ENCODE measurements around the gene SCAI.
"Not testable (repeated sequence)": the region's sequence is repeated elsewhere in the genome, so short reads cannot be mapped to it uniquely, and the experiment has no call there.

The SCAI gene

GRCh38 chr9:125028041-125028440, 115.3 kb downstream of the SCAI start:
- no peak for DNase-seq (ENCODE audit: low spot score)

DNA sequence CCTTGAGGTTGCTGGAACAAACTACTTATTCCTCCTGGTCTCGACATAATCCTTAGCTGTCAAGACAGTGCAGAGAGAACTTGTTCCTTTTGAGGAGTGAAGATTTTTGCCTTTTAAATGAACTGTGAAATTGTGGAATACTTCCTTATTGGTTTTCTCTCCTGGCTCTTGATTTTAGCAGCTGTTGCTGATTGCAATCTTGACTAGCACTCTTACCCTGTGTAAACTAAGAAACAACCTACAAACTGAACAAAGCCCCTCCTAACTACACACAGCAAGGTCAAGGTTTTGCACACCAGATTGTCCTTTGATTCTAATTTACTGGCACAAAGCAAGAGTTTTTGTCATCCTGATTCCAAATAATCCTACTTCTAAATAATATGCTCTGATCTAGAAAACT, 118.4 kb downstream of the SCAI start:
- DNase-seq (ENCODE audit: low spot score), result no peak

DNA sequence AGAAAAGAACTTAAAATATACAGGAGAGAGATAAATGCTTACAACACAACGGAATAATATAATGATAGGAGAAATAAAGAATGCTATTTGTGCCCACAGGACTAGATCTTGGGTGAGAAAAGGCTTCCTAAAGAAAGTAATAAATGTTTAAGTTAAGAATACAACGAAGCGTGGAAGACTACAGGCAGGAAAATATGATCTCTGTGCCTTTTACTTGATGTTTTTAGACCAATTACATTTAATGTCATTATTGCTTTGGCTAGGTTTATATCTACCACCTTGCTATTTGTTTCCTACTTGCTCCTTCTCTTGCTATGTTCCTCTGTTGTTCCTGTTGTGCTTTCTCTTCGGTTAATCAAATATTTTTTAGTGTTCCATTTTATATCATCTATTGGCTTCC, 122.3 kb downstream of the SCAI start:
- DNase-seq (ENCODE audit: low spot score), result no peak

DNA sequence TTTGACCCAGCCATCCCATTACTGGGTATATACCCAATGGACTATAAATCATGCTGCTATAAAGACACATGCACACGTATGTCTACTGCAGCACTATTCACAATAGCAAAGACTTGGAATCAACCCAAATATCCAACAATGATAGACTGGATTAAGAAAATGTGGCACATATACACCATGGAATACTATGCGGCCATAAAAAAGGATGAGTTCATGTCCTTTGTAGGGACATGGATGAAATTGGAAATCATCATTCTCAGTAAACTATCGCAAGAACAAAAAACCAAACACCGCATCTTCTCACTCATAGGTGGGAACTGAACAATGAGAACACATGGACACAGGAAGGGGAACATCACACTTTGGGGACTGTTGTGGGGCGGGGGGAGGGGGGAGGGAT, 127.7 kb downstream of the SCAI start:
- not testable (repeated sequence) for DNase-seq (ENCODE audit: low spot score)

DNA sequence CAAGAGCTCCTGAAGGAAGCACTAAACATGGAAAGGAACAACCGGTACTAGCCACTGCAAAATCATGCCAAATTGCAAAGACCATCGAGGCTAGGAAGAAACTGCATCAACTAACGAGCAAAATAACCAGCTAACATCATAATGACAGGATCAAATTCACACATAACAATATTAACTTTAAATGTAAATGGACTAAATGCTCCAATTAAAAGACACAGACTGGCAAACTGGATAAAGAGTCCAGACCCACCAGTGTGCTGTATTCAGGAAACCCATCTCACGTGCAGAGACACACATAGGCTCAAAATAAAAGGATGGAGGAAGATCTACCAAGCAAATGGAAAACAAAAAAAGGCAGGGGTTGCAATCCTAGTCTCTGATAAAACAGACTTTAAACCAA, 131.3 kb downstream of the SCAI start:
- not testable (repeated sequence) for DNase-seq (ENCODE audit: low spot score)

DNA sequence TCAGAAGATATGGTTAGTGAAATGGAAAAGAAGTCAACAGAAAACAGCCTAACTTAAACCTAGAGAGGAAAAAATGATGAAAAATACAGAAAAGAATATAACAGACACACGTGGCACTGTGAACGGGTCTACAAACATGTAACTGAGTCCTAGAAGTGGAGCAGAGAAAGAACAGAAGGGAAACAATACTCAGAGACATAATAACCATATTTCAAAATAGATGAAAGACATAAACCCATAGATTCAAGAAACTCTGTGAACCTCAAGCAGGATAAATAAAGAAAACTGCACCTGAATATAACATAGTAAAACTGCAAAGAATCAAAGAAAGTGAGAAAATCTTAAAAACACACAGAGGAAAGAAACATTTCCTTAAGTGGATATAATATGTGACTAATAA, 134.7 kb downstream of the SCAI start:
- no peak for DNase-seq (ENCODE audit: low spot score)

DNA sequence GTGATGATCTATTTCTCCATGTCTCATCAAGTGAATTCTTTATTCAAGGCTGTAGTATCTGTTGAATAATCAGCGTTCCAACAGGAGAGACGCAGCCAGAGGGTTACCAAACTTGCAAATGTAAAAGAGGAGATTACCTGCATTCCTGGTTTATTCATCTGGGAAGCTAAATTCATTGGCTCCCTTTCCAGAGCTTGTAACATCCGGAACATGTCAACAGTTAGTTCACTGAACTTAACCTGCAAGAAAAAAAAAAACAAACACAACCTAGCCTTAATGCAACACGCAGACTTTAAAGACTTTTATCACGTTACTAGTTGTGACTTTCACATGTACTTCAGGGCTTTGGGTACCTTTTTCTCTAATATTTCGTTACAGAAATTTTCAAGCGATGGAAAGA, 140.0 kb downstream of the SCAI start:
- no peak for DNase-seq (ENCODE audit: low spot score)

DNA sequence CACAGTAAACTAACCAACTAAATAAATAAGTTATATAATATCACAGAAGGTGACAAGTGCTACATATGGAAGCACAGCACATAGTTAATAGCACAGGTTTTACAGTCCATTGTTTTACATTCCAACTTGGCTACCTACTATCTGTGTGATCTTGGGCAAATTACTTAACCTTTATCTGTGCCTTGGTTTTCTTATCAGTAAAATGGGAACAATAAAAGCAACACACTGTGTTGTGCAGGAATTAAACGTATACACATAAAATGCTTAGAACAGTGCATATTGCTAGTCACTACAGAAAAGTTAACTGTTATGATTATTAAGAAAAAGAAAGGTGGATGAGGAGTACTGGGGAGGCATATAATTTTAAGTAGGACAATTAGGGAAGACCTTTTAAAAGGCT, 159.6 kb downstream of the SCAI start:
- DNase-seq (ENCODE audit: low spot score), result no peak

- no peak for DNase-seq (ENCODE audit: low spot score)
Measured at GRCh38 chr9:124980431-124980830, 162.9 kb downstream of the SCAI start.

GRCh38 chr9:124975131-124975530, 168.2 kb downstream of the SCAI start:
- no peak for DNase-seq (ENCODE audit: low spot score)

- no peak for DNase-seq (ENCODE audit: low spot score)
Measured at GRCh38 chr9:124973807-124974206, 169.5 kb downstream of the SCAI start.

DNA sequence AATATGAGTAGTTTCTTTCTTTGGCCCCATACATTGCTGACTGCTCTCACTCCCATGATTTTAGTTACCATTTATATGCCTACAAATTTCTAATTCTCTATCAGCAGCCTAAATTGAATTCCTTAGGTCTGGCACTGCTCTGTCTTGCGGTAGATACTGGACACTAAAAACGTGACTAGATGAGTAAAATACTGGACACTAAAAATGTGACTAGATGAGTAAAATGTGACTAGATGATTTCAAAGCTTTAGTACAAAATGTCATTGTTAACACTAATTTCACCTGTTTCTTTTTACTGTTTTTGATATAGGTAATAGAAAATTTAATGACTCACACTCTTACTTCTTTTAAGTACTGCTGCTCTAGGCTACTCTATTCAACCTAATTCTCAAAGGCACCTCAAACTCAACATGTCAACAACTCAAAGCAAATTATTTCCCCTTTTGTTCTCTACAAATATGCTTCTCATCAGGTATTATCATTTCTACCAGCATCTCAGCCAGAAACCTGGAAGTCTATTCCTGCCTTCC, 171.0 kb downstream of the SCAI start:
- no peak for DNase-seq (ENCODE audit: low spot score)

- no peak for DNase-seq (ENCODE audit: low spot score)
Measured at GRCh38 chr9:124969401-124969800, 173.9 kb downstream of the SCAI start.

GRCh38 chr9:124968238-124968637, 175.1 kb downstream of the SCAI start:
- DNase-seq (ENCODE audit: low spot score), result no peak

GRCh38 chr9:124965775-124966568, 177.4 kb downstream of the SCAI start:
- peak; percentile 15 for DNase-seq (ENCODE audit: low spot score)

GRCh38 chr9:124964604-124965003, 178.7 kb downstream of the SCAI start:
- DNase-seq (ENCODE audit: low spot score), result no peak

- no peak for DNase-seq (ENCODE audit: low spot score)
Measured at GRCh38 chr9:124964056-124964455, 179.3 kb downstream of the SCAI start.

DNA sequence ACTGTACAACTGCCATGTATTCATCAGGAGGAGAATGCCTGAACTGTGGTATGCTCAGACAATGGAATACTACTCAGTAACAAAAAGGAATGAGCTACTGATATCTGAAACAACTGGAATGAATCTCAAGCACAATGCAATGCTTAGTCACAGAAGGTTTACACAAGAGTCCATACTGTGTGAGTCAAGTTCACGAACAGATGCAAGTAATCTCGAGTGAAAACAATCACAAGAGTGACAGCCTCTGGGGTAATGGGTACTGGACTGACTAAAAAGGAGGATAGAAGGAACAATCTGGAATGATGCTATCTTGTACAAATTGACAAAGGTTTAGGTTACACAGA, 182.9 kb downstream of the SCAI start:
- DNase-seq (ENCODE audit: low spot score), result no peak

DNA sequence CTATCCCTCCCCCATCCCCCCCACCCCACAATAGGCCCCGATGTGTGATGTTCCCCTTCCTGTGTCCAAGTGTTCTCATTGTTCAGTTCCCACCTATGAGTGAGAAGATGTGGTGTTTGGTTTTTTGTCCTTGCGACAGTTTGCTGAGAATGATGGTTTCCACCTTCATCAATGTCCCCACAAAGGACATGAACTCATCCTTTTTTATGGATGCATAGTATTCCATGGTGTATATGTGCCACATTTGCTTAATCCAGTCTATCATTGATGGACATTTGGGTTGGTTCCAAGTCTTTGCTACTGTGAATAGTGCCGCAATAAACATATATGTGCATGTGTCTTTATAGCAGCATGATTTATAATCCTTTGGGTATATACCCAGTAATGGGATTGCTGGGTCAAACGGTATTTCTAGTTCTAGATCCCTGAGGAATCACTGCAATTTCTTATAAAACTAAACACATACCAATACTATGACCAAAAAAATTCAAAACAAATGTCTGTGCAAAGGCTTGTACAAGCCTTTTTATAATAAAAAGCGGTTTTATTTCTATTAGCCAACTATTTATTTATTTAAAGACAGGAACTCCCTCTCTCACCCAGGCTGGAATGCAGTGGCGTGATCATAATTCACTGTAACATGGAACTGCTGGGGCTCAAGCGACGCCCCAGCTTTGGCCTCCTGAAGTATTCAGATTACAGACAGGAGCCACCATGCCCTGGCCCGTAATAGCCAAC, 183.5 kb downstream of the SCAI start:
- not testable (repeated sequence) for DNase-seq (ENCODE audit: low spot score)

DNA sequence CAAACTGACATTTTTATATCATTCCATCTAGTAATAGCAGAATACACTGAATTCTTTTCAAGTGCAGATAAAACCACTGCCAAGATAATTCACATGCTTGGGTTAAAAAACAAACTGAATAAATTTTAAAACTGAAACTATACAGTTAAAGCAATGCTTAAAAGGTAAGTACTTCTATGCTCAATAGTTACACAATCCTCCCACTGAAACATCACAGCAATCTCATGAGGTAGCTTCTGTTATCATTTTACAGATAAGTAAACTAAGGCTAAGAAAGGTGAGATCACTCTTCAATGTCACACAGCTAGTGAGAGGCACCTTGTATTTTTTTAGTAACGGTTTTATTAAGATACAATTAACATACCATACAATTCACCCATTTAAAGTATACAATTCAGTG, 189.1 kb downstream of the SCAI start:
- no peak for DNase-seq (ENCODE audit: low spot score)

DNA sequence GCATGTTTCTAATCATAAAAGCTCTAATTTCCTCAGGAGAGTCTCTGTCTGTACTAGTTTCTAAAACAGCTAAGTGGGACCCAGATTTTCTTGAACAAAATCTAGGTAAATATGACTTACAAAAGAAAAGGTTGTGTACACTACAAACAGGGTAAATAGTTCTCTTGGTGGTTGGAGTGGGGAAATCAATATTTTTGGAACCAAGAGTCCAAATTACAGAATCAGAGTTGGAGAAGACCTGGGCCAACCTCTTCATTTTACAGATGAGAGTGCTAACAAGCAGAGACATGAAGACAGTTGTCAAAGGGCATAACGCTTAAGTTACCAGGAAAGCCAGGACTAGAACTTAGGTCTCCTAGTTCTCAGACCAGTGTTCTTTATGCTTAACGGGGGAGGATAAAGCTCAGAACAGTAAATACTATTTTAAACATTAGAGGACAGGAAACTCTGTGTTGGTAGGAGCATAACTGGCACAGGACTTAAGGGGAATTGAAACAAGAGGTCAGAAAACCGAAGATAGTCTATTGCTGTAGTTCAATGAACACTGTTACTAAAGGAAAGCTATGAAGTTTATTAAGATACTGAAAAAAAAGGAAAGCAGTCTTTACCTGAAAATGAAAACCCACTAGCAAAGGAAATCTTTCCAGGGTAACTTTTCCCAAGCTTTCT, 193.1 kb downstream of the SCAI start:
- no peak for DNase-seq (ENCODE audit: low spot score)

- DNase-seq (ENCODE audit: low spot score), result no peak
Measured at GRCh38 chr9:124949387-124949786, 193.9 kb downstream of the SCAI start.
